ENCODE results near the gene PRDX2. TPM values are rescaled to one million over a fixed set of nuclear protein-coding genes. Genes with fewer than 3 reads are reported as not detected.
A peak's percentile ranks its signal among the peaks of the same experiment; 100 is the strongest.

The PRDX2 gene
- total RNA-seq, 2 experiments from 2014 or later, result 251 to 262 TPM

- no peak overlapping the region for H3K27ac Mint-ChIP-seq
- intact Hi-C loops (cut with micrococcal nuclease), result no loop called here
- H3K36me3 Mint-ChIP-seq (ENCODE audit: low read depth), result no peaks in the 10 kb centered on the region
Observed at GRCh38 chr19:12843328-12843727, 41.7 kb upstream of the PRDX2 start.

GRCh38 chr19:12842511-12842910, 40.9 kb upstream of the PRDX2 start:
- CTCF ChIA-PET, result no interaction called here
- POLR2A ChIA-PET, result no interaction called here
- no peak overlapping the region for H3K4me3 Mint-ChIP-seq
- no peak for TF ChIP-seq CTCF (IDR thresholded peaks at IDR 0.05)
- ATAC-seq, result no peak
- DNase-seq, result no peak
- peaks cover 60% of the 10 kb centered on the region for H3K27me3 Mint-ChIP-seq
- H3K36me3 Mint-ChIP-seq (ENCODE audit: low read depth), result no peaks in the 10 kb centered on the region
- H3K4me1 Mint-ChIP-seq (ENCODE audit: low read depth), result peaks cover 23% of the 10 kb centered on the region
- intact Hi-C loops (cut with micrococcal nuclease), result no loop called here
- no peaks in the 10 kb centered on the region for H3K9me3 Mint-ChIP-seq
- H3K27ac Mint-ChIP-seq, result no peak overlapping the region

More at GRCh38 chr19:12843328-12843727, 41.7 kb upstream of the PRDX2 start:
- Mint-ChIP-seq H3K4me1 (ENCODE audit: low read depth) (peaks cover 25% of the 10 kb centered on the region), H3K9me3 (no peaks in the 10 kb centered on the region), H3K27me3 (peaks cover 57% of the 10 kb centered on the region), H3K4me3 (no peak overlapping the region)
- no peak for DNase-seq
- POLR2A ChIA-PET, result no interaction called here
- no peak for TF ChIP-seq CTCF (IDR thresholded peaks at IDR 0.05)
- CTCF ChIA-PET, result no interaction called here
- ATAC-seq, result no peak

- Mint-ChIP-seq H3K4me3 (peak overlapping the region; percentile 2), H3K36me3 (ENCODE audit: low read depth) (no peaks in the 10 kb centered on the region), H3K4me1 (ENCODE audit: low read depth) (peaks cover 28% of the 10 kb centered on the region), H3K9me3 (no peaks in the 10 kb centered on the region), H3K27ac (no peak overlapping the region), H3K27me3 (peaks cover 65% of the 10 kb centered on the region)
- intact Hi-C loops (cut with micrococcal nuclease), result no loop called here
- ATAC-seq, result no peak
- ChIA-PET POLR2A (no interaction called here), CTCF (no interaction called here)
- peak; percentile 35 for DNase-seq
- TF ChIP-seq CTCF (IDR thresholded peaks at IDR 0.05), result no peak
Observed at GRCh38 chr19:12841094-12841493, 39.5 kb upstream of the PRDX2 start.

DNA sequence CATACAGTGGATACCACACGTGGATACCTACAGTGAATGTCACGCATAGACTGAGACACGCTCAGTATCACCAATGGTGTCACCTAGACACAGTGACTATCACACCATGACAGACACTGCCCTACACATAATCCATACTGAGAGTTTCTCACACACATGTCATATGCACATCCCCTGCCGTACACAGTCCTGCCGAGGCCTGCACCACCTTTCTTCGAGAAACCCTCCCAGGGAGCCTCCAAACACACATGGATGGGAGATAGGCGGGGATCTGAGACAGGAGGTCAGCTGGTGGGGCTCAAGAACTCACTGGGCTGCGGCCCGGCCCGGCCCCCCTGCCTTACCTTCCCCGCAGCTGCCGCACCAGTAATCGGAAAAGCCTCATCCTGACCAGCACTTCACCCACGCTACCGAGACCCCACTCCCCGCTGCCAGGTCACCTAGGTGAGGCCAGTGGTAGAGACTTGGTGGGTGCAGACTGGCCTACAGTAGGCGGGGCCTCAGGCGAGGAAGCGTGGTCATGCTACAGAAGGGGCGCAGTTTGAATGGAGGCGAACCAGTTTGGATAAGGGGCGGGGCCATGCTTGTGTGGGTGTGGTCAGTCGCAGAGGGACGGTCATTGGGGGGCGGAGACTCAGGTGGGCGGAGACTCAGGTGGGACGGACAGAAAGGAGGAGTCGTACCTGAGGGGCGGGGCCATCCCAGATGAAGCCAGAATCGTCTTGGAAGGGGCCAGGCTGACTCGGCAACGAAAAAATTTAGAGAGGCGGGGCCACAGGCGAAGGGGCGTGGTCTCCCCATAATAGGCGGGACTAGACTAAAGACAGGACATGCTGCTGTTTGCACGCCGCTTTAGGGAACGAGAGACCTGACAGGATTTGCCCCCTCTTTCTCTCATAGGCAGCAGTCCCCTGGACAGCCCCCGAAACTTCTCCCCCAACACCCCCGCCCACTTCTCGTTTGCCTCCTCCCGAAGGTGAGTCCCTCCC, 38.8 kb upstream of the PRDX2 start:
- Mint-ChIP-seq H3K27me3 (peaks cover 70% of the 10 kb centered on the region), H3K27ac (no peak overlapping the region), H3K36me3 (ENCODE audit: low read depth) (no peaks in the 10 kb centered on the region), H3K4me1 (ENCODE audit: low read depth) (peaks cover 28% of the 10 kb centered on the region), H3K4me3 (no peak overlapping the region), H3K9me3 (no peaks in the 10 kb centered on the region)
- no peak for TF ChIP-seq CTCF (IDR thresholded peaks at IDR 0.05)
- ChIA-PET POLR2A (no interaction called here), CTCF (no interaction called here)
- intact Hi-C loops (cut with micrococcal nuclease), result no loop called here
- peak; percentile 81 for DNase-seq
- ATAC-seq, result peak; percentile 68

All from activated CD8-positive, alpha-beta T cell treated with anti-CD3 and anti-CD28 coated beads for 36 hours (primary cell).